Brain microvascular endothelial cell (primary cell): ENCODE results near the gene PLAC1.

Experiments used
- DNase-seq: peaks from one replicate; pipeline ENCODE4 v3.0.0-alpha.2; 2020
- H3K27ac ChIP-seq: fragments of 250-450 bp; sonication (Bioruptor Pico); 2 replicates; pipeline ENCODE4 v1.5.1; 2020; ENCODE audit warnings: mild to moderate bottlenecking, moderate library complexity
- H3K27me3 ChIP-seq: fragments of 250-450 bp; sonication (Bioruptor Pico); replicated peaks from 2 replicates; pipeline ENCODE4 v1.5.1; 2020; ENCODE audit warnings: mild to moderate bottlenecking
- H3K36me3 ChIP-seq: fragments of 250-450 bp; sonication (Bioruptor Pico); replicated peaks from 2 replicates; pipeline ENCODE4 v1.5.1; 2020; ENCODE audit warnings: mild to moderate bottlenecking
- H3K4me3 ChIP-seq: 2 replicates; pipeline ENCODE4 v1.5.1; 2011; ENCODE audit warnings: low read depth, mild to moderate bottlenecking, control low read depth, low read length, moderate library complexity
- in situ Hi-C: cut with HindIII; loops from 2 replicates; pipeline ENCODE4 v1.10.0; 2017; ENCODE audit warnings: low sequenced_read_pairs, low pct_ligation_motif_present
- TF ChIP-seq, protein P1 (sequence below): IDR thresholded peaks from 2 replicates; pipeline ENCODE4 v1.5.1; 2011; ENCODE audit warnings: low read depth, mild to moderate bottlenecking, moderate library complexity, low read length, control low read depth, inconsistent platforms; ENCODE audit errors: missing control alignments

PLAC1 gene

DNA sequence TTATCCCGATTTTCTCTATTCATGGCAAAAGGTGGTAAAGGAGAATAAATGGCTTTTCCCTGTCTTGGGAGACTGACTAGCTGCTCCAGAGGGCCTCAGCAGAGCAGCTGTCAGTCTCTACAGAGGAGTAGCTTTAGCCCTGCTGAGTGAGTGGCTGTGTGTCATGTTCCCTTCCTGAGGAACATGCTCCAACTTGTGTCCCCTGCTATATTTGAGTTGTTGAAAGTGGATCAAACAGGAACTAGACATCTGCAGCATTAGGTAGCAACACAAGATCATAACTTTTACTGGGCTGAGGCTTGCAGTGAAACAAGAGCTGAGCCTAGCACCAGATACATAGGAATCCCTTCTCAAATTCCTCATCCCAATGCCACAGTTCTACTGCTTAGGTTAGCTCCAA, 26.7 kb upstream of the PLAC1 start:
- Histone ChIP-seq H3K4me3 (no peak overlapping the region), H3K36me3 (no peaks in the 10 kb centered on the region), H3K27ac (no peak overlapping the region), H3K27me3 (no peaks in the 10 kb centered on the region)
- in situ Hi-C loops = no loop called here
- DNase-seq = no peak
- TF ChIP-seq, protein P1, sequence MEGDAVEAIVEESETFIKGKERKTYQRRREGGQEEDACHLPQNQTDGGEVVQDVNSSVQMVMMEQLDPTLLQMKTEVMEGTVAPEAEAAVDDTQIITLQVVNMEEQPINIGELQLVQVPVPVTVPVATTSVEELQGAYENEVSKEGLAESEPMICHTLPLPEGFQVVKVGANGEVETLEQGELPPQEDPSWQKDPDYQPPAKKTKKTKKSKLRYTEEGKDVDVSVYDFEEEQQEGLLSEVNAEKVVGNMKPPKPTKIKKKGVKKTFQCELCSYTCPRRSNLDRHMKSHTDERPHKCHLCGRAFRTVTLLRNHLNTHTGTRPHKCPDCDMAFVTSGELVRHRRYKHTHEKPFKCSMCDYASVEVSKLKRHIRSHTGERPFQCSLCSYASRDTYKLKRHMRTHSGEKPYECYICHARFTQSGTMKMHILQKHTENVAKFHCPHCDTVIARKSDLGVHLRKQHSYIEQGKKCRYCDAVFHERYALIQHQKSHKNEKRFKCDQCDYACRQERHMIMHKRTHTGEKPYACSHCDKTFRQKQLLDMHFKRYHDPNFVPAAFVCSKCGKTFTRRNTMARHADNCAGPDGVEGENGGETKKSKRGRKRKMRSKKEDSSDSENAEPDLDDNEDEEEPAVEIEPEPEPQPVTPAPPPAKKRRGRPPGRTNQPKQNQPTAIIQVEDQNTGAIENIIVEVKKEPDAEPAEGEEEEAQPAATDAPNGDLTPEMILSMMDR = no peak

DNA sequence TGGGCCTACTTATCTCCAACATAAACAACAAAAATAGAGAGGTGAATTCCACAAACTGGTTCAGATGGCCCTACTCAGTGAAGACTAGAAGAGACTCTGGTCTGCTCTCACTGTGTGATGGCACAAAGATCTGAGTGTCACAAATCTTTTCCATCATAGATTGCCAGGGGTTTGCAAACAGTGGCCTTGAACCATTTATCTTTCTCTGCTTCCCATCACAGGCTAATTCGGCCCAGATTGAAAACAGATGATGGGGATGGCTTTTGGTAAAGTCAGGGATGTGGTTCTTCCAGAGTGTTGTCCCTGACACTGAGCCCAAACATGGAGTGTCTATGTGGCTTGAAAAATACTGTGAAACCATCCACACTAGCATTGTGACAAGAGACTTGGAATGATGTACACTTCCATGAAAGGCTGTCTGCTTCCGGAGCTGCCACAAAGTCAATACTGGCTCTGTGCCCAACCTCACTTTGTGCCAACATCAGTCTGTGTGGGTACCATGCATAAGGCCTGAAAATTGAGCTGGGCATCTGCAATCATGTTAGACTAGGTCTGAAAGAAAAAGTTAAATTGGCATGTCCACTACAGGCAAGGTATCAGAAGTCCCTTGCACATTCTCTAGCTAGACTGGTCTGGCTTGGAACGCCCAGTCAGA, 25.2 kb upstream of the PLAC1 start:
- Histone ChIP-seq H3K27ac (no peak overlapping the region), H3K27me3 (no peaks in the 10 kb centered on the region), H3K36me3 (no peaks in the 10 kb centered on the region), H3K4me3 (no peak overlapping the region)
- in situ Hi-C loops = no loop called here
- TF ChIP-seq, protein P1 = no peak
- DNase-seq = no peak

DNA sequence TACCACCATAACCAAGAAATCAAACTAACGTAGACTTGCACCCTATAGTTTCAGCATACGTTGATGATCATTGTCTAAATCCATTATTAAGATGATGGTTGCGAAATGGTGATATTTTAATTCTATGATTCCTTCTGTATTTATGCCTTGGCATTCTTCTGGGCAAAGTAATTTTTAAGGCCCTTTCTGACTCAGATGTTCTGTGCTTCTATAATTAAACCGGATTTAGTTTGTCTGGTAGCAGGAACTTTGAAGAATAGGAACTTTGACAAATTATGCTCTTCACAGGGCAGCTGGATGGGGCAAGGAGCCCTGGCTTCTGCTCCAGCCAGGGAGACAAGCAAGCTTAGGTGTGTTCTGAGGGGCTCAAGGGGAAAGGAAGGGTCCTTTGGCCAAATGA, 23.8 kb upstream of the PLAC1 start:
- TF ChIP-seq, protein P1 = no peak
- Histone ChIP-seq H3K36me3 (no peaks in the 10 kb centered on the region), H3K27ac (no peak overlapping the region), H3K4me3 (no peak overlapping the region), H3K27me3 (no peaks in the 10 kb centered on the region)
- no peak for DNase-seq
- in situ Hi-C loops = no loop called here

DNA sequence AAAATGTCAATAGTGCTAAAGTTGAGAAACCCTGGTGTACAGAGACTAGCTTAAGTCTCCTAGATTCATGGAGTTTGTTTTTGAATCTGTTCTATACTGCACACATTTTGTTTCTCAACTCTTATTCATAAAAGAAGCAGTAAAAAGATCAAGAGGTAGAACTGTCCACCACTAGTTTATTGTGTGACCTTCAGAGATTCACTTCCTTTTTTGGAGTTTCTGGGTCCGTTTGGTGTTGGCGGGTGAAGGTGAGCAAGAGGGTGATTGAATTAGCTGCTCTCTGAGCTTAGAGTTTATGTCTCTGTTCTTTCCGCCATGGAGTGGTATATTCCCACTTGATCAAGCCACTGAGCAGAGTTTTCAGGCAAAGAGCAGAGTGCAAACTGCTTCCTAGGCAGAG, 21.4 kb upstream of the PLAC1 start:
- no peak overlapping the region for H3K4me3 ChIP-seq
- H3K27me3 ChIP-seq = no peaks in the 10 kb centered on the region
- no peaks in the 10 kb centered on the region for H3K36me3 ChIP-seq
- no peak overlapping the region for H3K27ac ChIP-seq
- in situ Hi-C loops = no loop called here
- TF ChIP-seq, protein P1 = no peak
- DNase-seq = no peak

DNA sequence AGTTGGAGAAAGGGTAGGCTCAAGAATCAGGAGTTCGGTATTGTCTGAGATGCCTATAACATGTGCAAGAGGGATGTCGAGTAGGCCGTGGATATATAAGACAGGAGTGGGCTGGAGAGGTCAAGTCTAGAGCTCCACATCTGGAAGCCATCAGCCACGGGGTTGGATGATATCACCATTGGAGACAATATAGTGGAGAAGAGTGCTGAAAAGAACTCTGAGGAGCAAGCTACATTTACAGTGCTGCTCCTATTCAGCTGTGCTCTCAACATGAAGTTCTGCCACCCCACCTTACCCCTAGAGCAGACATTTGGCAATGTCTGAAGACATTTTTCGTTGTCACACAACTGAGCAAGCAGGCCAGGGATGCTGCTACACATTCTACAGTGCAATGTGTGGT, 20.9 kb upstream of the PLAC1 start:
- TF ChIP-seq, protein P1 = no peak
- in situ Hi-C loops = no loop called here
- no peak for DNase-seq
- Histone ChIP-seq H3K27me3 (no peaks in the 10 kb centered on the region), H3K27ac (no peak overlapping the region), H3K4me3 (no peak overlapping the region), H3K36me3 (no peaks in the 10 kb centered on the region)

DNA sequence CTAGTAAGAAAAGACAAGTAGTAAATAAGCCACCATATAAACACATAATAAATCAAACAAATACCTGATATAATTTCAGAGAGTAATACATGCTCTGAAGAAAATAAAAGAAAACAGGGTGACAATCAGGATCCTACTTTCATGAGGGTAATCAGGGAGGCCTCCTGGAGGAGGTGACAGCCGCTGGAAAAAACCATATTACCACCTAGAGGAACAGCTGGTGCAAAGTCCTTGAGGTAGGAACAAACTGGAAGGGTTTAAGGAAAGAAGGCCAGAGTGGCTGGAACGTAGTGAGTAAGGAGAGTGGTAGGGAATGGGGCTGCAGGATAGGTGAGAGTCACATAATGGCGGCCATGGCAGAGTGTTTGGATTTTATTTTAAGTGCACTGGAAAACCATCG, 19.1 kb upstream of the PLAC1 start:
- H3K4me3 ChIP-seq = no peak overlapping the region
- H3K27me3 ChIP-seq = no peaks in the 10 kb centered on the region
- H3K27ac ChIP-seq = no peak overlapping the region
- in situ Hi-C loops = no loop called here
- TF ChIP-seq, protein P1 = no peak
- H3K36me3 ChIP-seq = no peaks in the 10 kb centered on the region
- no peak for DNase-seq
